HEK293 (cell line): Measurements from ENCODE around the gene BCL2L13.
"Not testable (repeated sequence)": the region's sequence is repeated elsewhere in the genome, so short reads cannot be mapped to it uniquely, and the experiment has no call there.

ENCODE experiments used
- CTCF ChIA-PET: fragments of 350-600 bp; formaldehyde crosslinking; extraction: SDS; loops from one replicate; lab custom pipeline; 2021; ENCODE audit warnings: antibody characterized with exemption; lab: Yijun Ruan, JAX
- POLR2A ChIA-PET: fragments of 300-600 bp; formaldehyde crosslinking; extraction: SDS; loops from one replicate; lab custom pipeline; 2020; ENCODE audit warnings: antibody characterized with exemption, inconsistent platforms; lab: Yijun Ruan, JAX
- H3K27ac ChIP-seq: fragments of 200-500 bp; sonication (Bioruptor generic); 2 replicates; pipeline ENCODE4 v1.5.1; 2014; ENCODE audit warnings: low read depth, low read length, control low read depth, inconsistent platforms; ENCODE audit errors: extremely low read depth
- H3K36me3 ChIP-seq, 2 experiments: fragments of 200-500 bp in 1 of 2; sonication (Bioruptor generic) in 1 of 2; 1 replicate in 1 of 2; 2 replicates in 1 of 2; pipeline ENCODE4 v1.5.1; 2014 to 2017; ENCODE audit warnings: inconsistent platforms in 2 of 2, low read length in 2 of 2; ENCODE audit not compliant: control insufficient read depth in 2 of 2, insufficient read depth in 1 of 2
- H3K4me1 ChIP-seq: fragments of 200-500 bp; sonication (Bioruptor generic); 2 replicates; pipeline ENCODE4 v1.5.1; 2014; ENCODE audit warnings: mild to moderate bottlenecking, low read length, inconsistent platforms; ENCODE audit not compliant: control insufficient read depth, insufficient read depth
- H3K4me3 ChIP-seq: 2 replicates; pipeline ENCODE4 v1.5.1; 2011; ENCODE audit warnings: low read depth, mild to moderate bottlenecking, control low read depth, low read length, moderate library complexity
- H3K9me3 ChIP-seq: fragments of 200-500 bp; sonication (Bioruptor generic); 2 replicates; pipeline ENCODE4 v1.5.1; 2014; ENCODE audit warnings: low read depth, low read length, inconsistent platforms; ENCODE audit not compliant: control insufficient read depth, insufficient read depth
- ELK4 ChIP-seq: IDR thresholded peaks from 2 replicates; pipeline ENCODE4 v1.6.1; 2011; ENCODE audit warnings: mild to moderate bottlenecking, low read depth, low read length, borderline replicate concordance
- KLF1 ChIP-seq: fragments of 450-650 bp; formaldehyde crosslinking; IDR thresholded peaks from 2 replicates; pipeline ENCODE4 v1.5.1; 2016; ENCODE audit warnings: missing biosample characterization, missing genetic modification characterization
- PATZ1 ChIP-seq: fragments of 450-650 bp; formaldehyde crosslinking; IDR thresholded peaks from 2 replicates; pipeline ENCODE4 v1.5.1; 2016; ENCODE audit warnings: missing biosample characterization, missing genetic modification characterization
- PRDM2 ChIP-seq: fragments of 450-650 bp; formaldehyde crosslinking; IDR thresholded peaks from 2 replicates; pipeline ENCODE4 v1.5.1; 2016; ENCODE audit warnings: missing biosample characterization, missing genetic modification characterization, borderline replicate concordance
- SALL2 ChIP-seq: fragments of 450-650 bp; formaldehyde crosslinking; IDR thresholded peaks from 2 replicates; pipeline ENCODE4 v1.5.0; 2017; ENCODE audit warnings: missing biosample characterization, mild to moderate bottlenecking, missing genetic modification characterization, borderline replicate concordance
- ZBTB20 ChIP-seq: fragments of 450-650 bp; formaldehyde crosslinking; IDR thresholded peaks from 2 replicates; pipeline ENCODE4 v1.5.1; 2016; ENCODE audit warnings: missing biosample characterization, missing genetic modification characterization
- ZNF202 ChIP-seq: fragments of 450-650 bp; formaldehyde crosslinking; IDR thresholded peaks from 2 replicates; pipeline ENCODE4 v1.5.1; 2016; ENCODE audit warnings: missing biosample characterization, missing genetic modification characterization, borderline replicate concordance
- ZNF335 ChIP-seq: fragments of 450-650 bp; formaldehyde crosslinking; conservative IDR thresholded peaks from 2 replicates; pipeline ENCODE4 v1.5.1; 2016; ENCODE audit warnings: missing biosample characterization, missing genetic modification characterization
- ZNF560 ChIP-seq: fragments of 450-650 bp; formaldehyde crosslinking; IDR thresholded peaks from 2 replicates; pipeline ENCODE4 v1.5.1; 2017; ENCODE audit warnings: missing biosample characterization, missing genetic modification characterization, borderline replicate concordance
- ZNF664 ChIP-seq: fragments of 450-650 bp; formaldehyde crosslinking; IDR thresholded peaks from 2 replicates; pipeline ENCODE4 v1.5.1; 2016; ENCODE audit warnings: missing biosample characterization, missing genetic modification characterization

The BCL2L13 gene

GRCh38 chr22:17633217-17633997 is 5.2 kb upstream of the BCL2L13 start:
- CTCF ChIA-PET: interaction anchor here (0.7 kb wide), 3 partner anchors 284 to 461 kb away, joined by 3 to 5 read pairs (median 4); no protein-coding TSS in a partner anchor
- peaks cover 3% of the 10 kb centered on the region; the same call in 1 of the 2 replicates for H3K4me1 ChIP-seq
- POLR2A ChIA-PET: no interaction called here
- H3K4me3 ChIP-seq: no peak overlapping the region
- H3K9me3 ChIP-seq: no peaks in the 10 kb centered on the region
- TF ChIP-seq ZNF335 (tag by site-specific recombination) (peak; percentile 69; the same call in 1 of the 2 replicates), ZNF560 (tag by site-specific recombination) (no peak)
- TF ChIP-seq, all 188 proteins: peak for 1
- no peaks in the 10 kb centered on the region for H3K36me3 ChIP-seq
- no peak overlapping the region for H3K27ac ChIP-seq

GRCh38 chr22:17633998-17634323 is 4.6 kb upstream of the BCL2L13 start:
- H3K9me3 ChIP-seq: no peaks in the 10 kb centered on the region
- H3K36me3 ChIP-seq: no peaks in the 10 kb centered on the region
- H3K4me3 ChIP-seq: no peak overlapping the region
- POLR2A ChIA-PET: no interaction called here
- TF ChIP-seq ZNF335 (tag by site-specific recombination): 0 out of 2 replicates have a peak, but pooled peaks have one; percentile 7
- TF ChIP-seq PRDM2 (tag by site-specific recombination): no peak
- no peak for TF ChIP-seq PATZ1 (tag by site-specific recombination)
- TF ChIP-seq, all 188 proteins: peak for 1
- CTCF ChIA-PET: interaction anchor here (0.7 kb wide), 3 partner anchors 283 to 581 kb away, joined by 3 to 4 read pairs (median 3); no protein-coding TSS in a partner anchor
- Histone ChIP-seq H3K27ac (no peak overlapping the region), H3K4me1 (peaks cover 3% of the 10 kb centered on the region; the same call in 1 of the 2 replicates)

GRCh38 chr22:17634696-17635095 is 3.9 kb upstream of the BCL2L13 start:
- H3K9me3 ChIP-seq: no peaks in the 10 kb centered on the region
- no peaks in the 10 kb centered on the region for H3K36me3 ChIP-seq
- H3K27ac ChIP-seq: no peak overlapping the region
- CTCF ChIA-PET: interaction anchor here (0.7 kb wide), 1 partner anchor 582 kb away, joined by 3 read pairs; no protein-coding TSS in a partner anchor
- no peaks in the 10 kb centered on the region for H3K4me1 ChIP-seq
- POLR2A ChIA-PET: no interaction called here
- H3K4me3 ChIP-seq: no peak overlapping the region
- no peak for TF ChIP-seq SALL2 (tag by site-specific recombination)
- no peak for TF ChIP-seq ZNF664 (tag by site-specific recombination)
- no peak for TF ChIP-seq ZNF202 (tag by site-specific recombination)
- no peak for TF ChIP-seq ELK4
- TF ChIP-seq KLF1 (tag by site-specific recombination): no peak
- no peak for TF ChIP-seq PATZ1 (tag by site-specific recombination)
- TF ChIP-seq ZBTB20: no peak

- H3K36me3 ChIP-seq, H3K4me3 ChIP-seq, CTCF ChIA-PET, H3K4me1 ChIP-seq, H3K9me3 ChIP-seq, H3K27ac ChIP-seq: not testable (repeated sequence)
- POLR2A ChIA-PET: interaction anchor here (0.6 to 0.7 kb wide), 3 partner anchors 7 to 19 kb away, joined by 3 to 6 read pairs (median 3); no protein-coding TSS in a partner anchor
Observed at GRCh38 chr22:17636850-17637249, 1.7 kb upstream of the BCL2L13 start.
